ENCODE data around the gene SEZ6L2. TPM values are rescaled to one million over a fixed set of nuclear protein-coding genes. Genes with fewer than 3 reads are reported as not detected.

The SEZ6L2 gene
- total and polyA plus RNA-seq, 4 experiments from 2014 or later = 0.70 TPM; not detected in 3

- no peaks in the 10 kb centered on the region for H3K27me3 Mint-ChIP-seq
These were observed 27.3 kb upstream of the SEZ6L2 start for GRCh38 chr16:29926711-29927052.

DNA sequence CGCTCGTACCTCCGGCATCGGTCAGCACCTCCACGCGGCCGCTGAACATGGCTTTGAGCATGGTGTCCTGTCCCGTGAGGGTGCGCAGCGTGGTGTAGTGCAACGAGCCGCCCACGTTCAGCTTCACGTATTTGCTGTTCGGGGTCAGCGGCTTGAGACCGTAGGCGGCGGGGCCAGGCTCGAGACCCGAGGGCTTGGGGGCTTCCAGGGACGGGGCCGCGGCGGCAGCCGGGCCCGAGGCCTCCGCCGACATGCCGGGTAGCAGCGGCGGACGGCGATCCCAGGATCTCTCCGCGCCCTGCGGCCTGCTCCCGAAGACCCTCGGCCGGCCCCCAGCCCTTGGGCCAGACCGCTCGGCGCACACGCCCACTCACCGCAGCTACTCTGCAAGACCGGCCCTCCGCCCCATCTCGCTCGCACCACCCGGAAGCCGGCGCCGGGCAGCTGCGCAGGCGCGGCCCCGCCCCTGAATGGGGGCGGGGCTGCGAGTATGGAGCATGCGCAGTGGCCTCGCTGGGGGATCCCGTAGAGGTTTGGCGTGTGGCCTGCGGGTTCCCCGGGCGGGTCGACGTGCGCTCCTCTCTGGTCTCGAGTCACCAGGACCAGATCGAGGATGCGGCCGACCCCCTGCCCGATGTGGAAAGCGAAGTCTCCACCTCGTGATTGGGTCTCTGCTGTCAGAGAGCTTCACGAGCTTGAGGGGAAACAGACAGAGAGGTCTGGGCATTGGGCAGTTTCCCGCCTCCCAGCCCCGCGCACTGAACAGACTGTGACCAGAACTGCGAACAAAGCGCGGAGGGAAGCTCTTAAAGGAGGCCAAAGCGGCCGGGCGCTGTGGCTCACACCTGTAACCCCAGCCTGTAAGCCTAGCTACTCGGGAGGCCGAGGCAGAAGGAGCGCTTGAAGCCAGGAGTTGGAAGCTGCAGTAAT is 26.7 kb upstream of the SEZ6L2 start, which contains the start of gene KCTD13:
Gene KCTD13, minus strand, starts transcription at position 446 of the 930 bp plus-strand sequence. Its CDS starts 193 bp downstream, at position 253.
- CTCF ChIA-PET (ENCODE audit: partially characterized antibody) = interaction anchor here (0.8 to 1.4 kb wide), 5 partner anchors 35 to 107 kb away, joined by 3 to 9 read pairs (median 5); partner anchors contain the start of genes TAOK2 and TMEM219
- Mint-ChIP-seq H3K36me3 (peaks cover 9 to 27% of the 10 kb centered on the region in 2 donors), H3K9me3 (no peaks in the 10 kb centered on the region), H3K4me3 (peak within 1 kb of the TSS; percentile 88 to 96 (median 94)), H3K27ac (peak within 1 kb of the TSS; percentile 88 to 98 (median 97)), H3K4me1 (peaks cover 23 to 54% (median 31%) of the 10 kb centered on the region in 4 donors), H3K27me3 (no peaks in the 10 kb centered on the region)
- no peaks in the 10 kb centered on the region for H3K27me3 ChIP-seq (ENCODE audit: insufficient read depth, low read length)
- H3K9me3 ChIP-seq (ENCODE audit: control insufficient read depth in 1 of 2, low read length in 2 of 2) = no peaks in the 10 kb centered on the region
- peaks cover 21% of the 10 kb centered on the region for H3K36me3 ChIP-seq (ENCODE audit: insufficient read depth, low read length)
- peaks cover 32% of the 10 kb centered on the region for H3K4me1 ChIP-seq (ENCODE audit: insufficient read depth, low read length)
- peak within 1 kb of the TSS; percentile 89 to 95 for H3K4me3 ChIP-seq (ENCODE audit: low read length in 2 of 2)
- intact Hi-C loops (cut with micrococcal nuclease) = loop anchor here (1.0 to 5.0 kb wide), 4 partner anchors 36 to 70 kb away; partner anchors contain the start of genes CDIPT, INO80E, TAOK2 and TMEM219
- DNase-seq = peak; percentile 83 to 97 (median 90)
- POLR2A ChIA-PET (ENCODE audit: partially characterized antibody) = interaction anchor here (0.6 to 3.0 kb wide), 25 partner anchors 9 to 260 kb away, joined by 3 to 57 read pairs (median 5); partner anchors contain the start of genes ASPHD1, CDIPT, HIRIP3 and INO80E
- peak within 1 kb of the TSS; percentile 77 for H3K27ac ChIP-seq (ENCODE audit: low read depth, low read length)

More at GRCh38 chr16:29926711-29927052, 27.3 kb upstream of the SEZ6L2 start:
- POLR2A ChIA-PET (ENCODE audit: partially characterized antibody) = interaction anchor here (0.6 to 3.0 kb wide), 22 partner anchors 10 to 142 kb away, joined by 3 to 57 read pairs (median 6); partner anchors contain the start of genes ASPHD1, CDIPT, HIRIP3 and INO80E
- CTCF ChIA-PET (ENCODE audit: partially characterized antibody) = interaction anchor here (0.8 to 1.4 kb wide), 5 partner anchors 35 to 106 kb away, joined by 3 to 9 read pairs (median 5); partner anchors contain the start of genes TAOK2 and TMEM219
- Mint-ChIP-seq H3K4me3 (peak overlapping the region; percentile 88 to 96 (median 94)), H3K9me3 (no peaks in the 10 kb centered on the region), H3K4me1 (peaks cover 22 to 50% (median 29%) of the 10 kb centered on the region in 4 donors), H3K27ac (peak overlapping the region; percentile 83 to 98 (median 97)), H3K36me3 (peaks cover 4 to 22% of the 10 kb centered on the region in 2 donors)
- Histone ChIP-seq H3K4me1 (ENCODE audit: insufficient read depth, low read length) (peaks cover 32% of the 10 kb centered on the region), H3K36me3 (ENCODE audit: insufficient read depth, low read length) (peaks cover 15% of the 10 kb centered on the region), H3K4me3 (ENCODE audit: low read length in 2 of 2) (peak overlapping the region; percentile 89 to 95), H3K27ac (ENCODE audit: low read depth, low read length) (peak overlapping the region; percentile 77), H3K27me3 (ENCODE audit: insufficient read depth, low read length) (no peaks in the 10 kb centered on the region), H3K9me3 (ENCODE audit: control insufficient read depth in 1 of 2, low read length in 2 of 2) (no peaks in the 10 kb centered on the region)
- DNase-seq = no peak
- intact Hi-C loops (cut with micrococcal nuclease) = loop anchor here (1.0 to 5.0 kb wide), 4 partner anchors 36 to 70 kb away; partner anchors contain the start of genes CDIPT, INO80E, TAOK2 and TMEM219

GRCh38 chr16:29925105-29925756 is 25.9 kb upstream of the SEZ6L2 start:
- Mint-ChIP-seq H3K4me1 (peaks cover 27 to 57% (median 39%) of the 10 kb centered on the region in 4 donors), H3K4me3 (peak overlapping the region; percentile 88 to 95 (median 92)), H3K9me3 (no peaks in the 10 kb centered on the region), H3K27ac (peak overlapping the region; percentile 58 to 93 (median 89)), H3K36me3 (peaks cover 17 to 36% of the 10 kb centered on the region in 2 donors), H3K27me3 (no peaks in the 10 kb centered on the region)
- Histone ChIP-seq H3K36me3 (ENCODE audit: insufficient read depth, low read length) (peaks cover 27% of the 10 kb centered on the region), H3K27me3 (ENCODE audit: insufficient read depth, low read length) (no peaks in the 10 kb centered on the region), H3K4me3 (ENCODE audit: low read length in 2 of 2) (peak overlapping the region; percentile 89 to 95), H3K9me3 (ENCODE audit: control insufficient read depth in 1 of 2, low read length in 2 of 2) (no peaks in the 10 kb centered on the region), H3K27ac (ENCODE audit: low read depth, low read length) (peak overlapping the region; percentile 77), H3K4me1 (ENCODE audit: insufficient read depth, low read length) (peaks cover 32% of the 10 kb centered on the region)
- peak in 1 of 5 donors; percentile 4 for DNase-seq
- ChIA-PET POLR2A (ENCODE audit: partially characterized antibody) (interaction anchor here (0.6 to 3.0 kb wide), 19 partner anchors 8 to 135 kb away, joined by 3 to 57 read pairs (median 6); partner anchors contain the start of genes ASPHD1, CDIPT, HIRIP3 and INO80E), CTCF (ENCODE audit: partially characterized antibody) (interaction anchor here (1.2 kb wide), 1 partner anchor 48 kb away, joined by 3 read pairs; the partner anchor contains the start of gene TAOK2)
- intact Hi-C loops (cut with micrococcal nuclease) = loop anchor here (5.0 kb wide), 1 partner anchor 63 kb away; the partner anchor contains the start of gene CDIPT

- Mint-ChIP-seq H3K4me3 (peak overlapping the region in 3 of 8 donors; percentile 8 to 64 (median 40)), H3K36me3 (peaks cover 17 to 41% of the 10 kb centered on the region in 2 donors), H3K27me3 (no peaks in the 10 kb centered on the region), H3K9me3 (no peaks in the 10 kb centered on the region), H3K4me1 (peaks cover 27 to 57% (median 39%) of the 10 kb centered on the region in 4 donors), H3K27ac (peak overlapping the region in 2 of 7 donors; percentile 14 to 41)
- intact Hi-C loops (cut with micrococcal nuclease) = no loop called here
- no peak overlapping the region for H3K4me3 ChIP-seq (ENCODE audit: low read length in 2 of 2)
- no peaks in the 10 kb centered on the region for H3K27me3 ChIP-seq (ENCODE audit: insufficient read depth, low read length)
- CTCF ChIA-PET (ENCODE audit: partially characterized antibody) = no interaction called here
- H3K9me3 ChIP-seq (ENCODE audit: control insufficient read depth in 1 of 2, low read length in 2 of 2) = no peaks in the 10 kb centered on the region
- peaks cover 32% of the 10 kb centered on the region for H3K4me1 ChIP-seq (ENCODE audit: insufficient read depth, low read length)
- POLR2A ChIA-PET (ENCODE audit: partially characterized antibody) = interaction anchor here (0.9 kb wide), 1 partner anchor 50 kb away, joined by 4 read pairs; no protein-coding TSS in a partner anchor
- no peak for DNase-seq
- no peak overlapping the region for H3K27ac ChIP-seq (ENCODE audit: low read depth, low read length)
- H3K36me3 ChIP-seq (ENCODE audit: insufficient read depth, low read length) = peaks cover 36% of the 10 kb centered on the region
These were observed 23.7 kb upstream of the SEZ6L2 start for GRCh38 chr16:29922986-29923501.

- Histone ChIP-seq H3K27ac (ENCODE audit: low read depth, low read length) (no peak overlapping the region), H3K27me3 (ENCODE audit: insufficient read depth, low read length) (no peaks in the 10 kb centered on the region), H3K4me1 (ENCODE audit: insufficient read depth, low read length) (peaks cover 32% of the 10 kb centered on the region), H3K9me3 (ENCODE audit: control insufficient read depth in 1 of 2, low read length in 2 of 2) (no peaks in the 10 kb centered on the region), H3K4me3 (ENCODE audit: low read length in 2 of 2) (no peak overlapping the region), H3K36me3 (ENCODE audit: insufficient read depth, low read length) (peaks cover 39% of the 10 kb centered on the region)
- Mint-ChIP-seq H3K27ac (peak overlapping the region in 1 of 7 donors; percentile 47), H3K27me3 (no peaks in the 10 kb centered on the region), H3K4me3 (peak overlapping the region in 2 of 8 donors; percentile 8 to 64), H3K4me1 (peaks cover 27 to 52% (median 35%) of the 10 kb centered on the region in 4 donors), H3K36me3 (peaks cover 17 to 45% of the 10 kb centered on the region in 2 donors), H3K9me3 (no peaks in the 10 kb centered on the region)
- DNase-seq = no peak
- POLR2A ChIA-PET (ENCODE audit: partially characterized antibody) = no interaction called here
- intact Hi-C loops (cut with micrococcal nuclease) = no loop called here
- CTCF ChIA-PET (ENCODE audit: partially characterized antibody) = no interaction called here
These were observed 23.0 kb upstream of the SEZ6L2 start for GRCh38 chr16:29922326-29922725.

DNA sequence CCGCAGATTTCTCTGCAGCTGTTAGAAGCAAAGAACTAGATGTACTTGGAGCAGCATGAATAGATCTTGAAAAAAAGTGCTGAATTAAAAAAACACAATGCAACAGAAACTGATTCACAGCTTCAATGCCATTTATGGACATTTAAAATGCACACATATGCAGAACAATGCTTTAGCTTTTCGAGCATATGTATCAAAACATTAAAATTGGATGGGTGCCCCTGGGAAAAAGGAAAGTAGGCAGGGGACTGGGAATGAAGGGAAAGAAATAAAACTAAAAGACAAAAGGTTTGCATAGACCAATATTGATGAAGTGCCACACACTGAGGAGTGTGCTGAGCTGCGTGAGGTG is 21.7 kb upstream of the SEZ6L2 start:
- H3K9me3 ChIP-seq (ENCODE audit: control insufficient read depth in 1 of 2, low read length in 2 of 2) = no peaks in the 10 kb centered on the region
- ChIA-PET POLR2A (ENCODE audit: partially characterized antibody) (interaction anchor here (1.1 to 1.2 kb wide), 3 partner anchors 58 to 257 kb away, joined by 3 to 4 read pairs (median 3); partner anchors contain the start of genes CDIPT, INO80E and SPN), CTCF (ENCODE audit: partially characterized antibody) (interaction anchor here (0.9 kb wide), 1 partner anchor 111 kb away, joined by 4 read pairs; no protein-coding TSS in a partner anchor)
- Mint-ChIP-seq H3K36me3 (peaks cover 18 to 52% of the 10 kb centered on the region in 2 donors), H3K4me1 (peaks cover 16 to 39% (median 26%) of the 10 kb centered on the region in 4 donors), H3K4me3 (no peak overlapping the region), H3K9me3 (no peaks in the 10 kb centered on the region), H3K27ac (no peak overlapping the region), H3K27me3 (no peaks in the 10 kb centered on the region)
- no peaks in the 10 kb centered on the region for H3K27me3 ChIP-seq (ENCODE audit: insufficient read depth, low read length)
- peaks cover 39% of the 10 kb centered on the region for H3K36me3 ChIP-seq (ENCODE audit: insufficient read depth, low read length)
- H3K4me3 ChIP-seq (ENCODE audit: low read length in 2 of 2) = no peak overlapping the region
- no peak overlapping the region for H3K27ac ChIP-seq (ENCODE audit: low read depth, low read length)
- intact Hi-C loops (cut with micrococcal nuclease) = no loop called here
- peaks cover 21% of the 10 kb centered on the region for H3K4me1 ChIP-seq (ENCODE audit: insufficient read depth, low read length)
- DNase-seq = no peak
